ENCODE data around the gene GABRB1.

GABRB1 gene

DNA sequence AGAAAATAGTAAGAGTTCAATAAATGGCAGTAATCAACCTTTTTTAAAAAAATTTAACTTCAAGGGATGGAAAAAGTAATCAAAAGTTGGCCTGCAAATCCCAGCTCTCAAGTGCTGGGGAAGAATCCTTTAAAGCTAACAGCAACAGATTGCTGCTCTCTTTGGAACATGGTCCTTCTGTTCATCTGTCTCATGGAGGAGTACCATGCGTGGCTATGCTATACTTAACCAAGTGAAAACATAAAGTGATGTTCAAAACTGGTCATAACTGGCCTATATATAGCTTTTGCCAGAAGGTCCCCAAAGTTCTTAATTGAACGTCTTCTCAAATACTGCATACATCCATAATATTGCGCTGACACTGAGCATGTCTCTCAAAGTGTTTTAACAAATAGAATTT lies 154.4 kb downstream of the GABRB1 start:
- no peak overlapping the region for H3K4me3 ChIP-seq (ENCODE audit: low read length)
- H3K27me3 ChIP-seq (ENCODE audit: low read depth, low read length), result no peaks in the 10 kb centered on the region
- H3K9ac ChIP-seq (ENCODE audit: low read length), result no peak overlapping the region
- no peaks in the 10 kb centered on the region for H3K79me2 ChIP-seq (ENCODE audit: low read length)
- H3K4me1 ChIP-seq (ENCODE audit: low read length), result no peaks in the 10 kb centered on the region
- no peak for TF ChIP-seq EZH2phosphoT487 (IDR thresholded peaks at IDR 0.05; ENCODE audit: low read depth)
- TF ChIP-seq, protein P1, sequence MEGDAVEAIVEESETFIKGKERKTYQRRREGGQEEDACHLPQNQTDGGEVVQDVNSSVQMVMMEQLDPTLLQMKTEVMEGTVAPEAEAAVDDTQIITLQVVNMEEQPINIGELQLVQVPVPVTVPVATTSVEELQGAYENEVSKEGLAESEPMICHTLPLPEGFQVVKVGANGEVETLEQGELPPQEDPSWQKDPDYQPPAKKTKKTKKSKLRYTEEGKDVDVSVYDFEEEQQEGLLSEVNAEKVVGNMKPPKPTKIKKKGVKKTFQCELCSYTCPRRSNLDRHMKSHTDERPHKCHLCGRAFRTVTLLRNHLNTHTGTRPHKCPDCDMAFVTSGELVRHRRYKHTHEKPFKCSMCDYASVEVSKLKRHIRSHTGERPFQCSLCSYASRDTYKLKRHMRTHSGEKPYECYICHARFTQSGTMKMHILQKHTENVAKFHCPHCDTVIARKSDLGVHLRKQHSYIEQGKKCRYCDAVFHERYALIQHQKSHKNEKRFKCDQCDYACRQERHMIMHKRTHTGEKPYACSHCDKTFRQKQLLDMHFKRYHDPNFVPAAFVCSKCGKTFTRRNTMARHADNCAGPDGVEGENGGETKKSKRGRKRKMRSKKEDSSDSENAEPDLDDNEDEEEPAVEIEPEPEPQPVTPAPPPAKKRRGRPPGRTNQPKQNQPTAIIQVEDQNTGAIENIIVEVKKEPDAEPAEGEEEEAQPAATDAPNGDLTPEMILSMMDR (IDR thresholded peaks at IDR 0.05; ENCODE audit: low read depth, low read length), result no peak
- H3K4me2 ChIP-seq (ENCODE audit: low read length), result no peak overlapping the region
- no peaks in the 10 kb centered on the region for H4K20me1 ChIP-seq (ENCODE audit: insufficient read depth, low read length)
- no peak overlapping the region for H3K27ac ChIP-seq (ENCODE audit: low read length)
- H2AFZ ChIP-seq (ENCODE audit: low read depth, low read length), result no peak overlapping the region
- H3K9me3 ChIP-seq (ENCODE audit: insufficient read depth, low read length), result no peaks in the 10 kb centered on the region
- H3K36me3 ChIP-seq (replicated peaks; ENCODE audit: low read depth, low read length), result no peaks in the 10 kb centered on the region

DNA sequence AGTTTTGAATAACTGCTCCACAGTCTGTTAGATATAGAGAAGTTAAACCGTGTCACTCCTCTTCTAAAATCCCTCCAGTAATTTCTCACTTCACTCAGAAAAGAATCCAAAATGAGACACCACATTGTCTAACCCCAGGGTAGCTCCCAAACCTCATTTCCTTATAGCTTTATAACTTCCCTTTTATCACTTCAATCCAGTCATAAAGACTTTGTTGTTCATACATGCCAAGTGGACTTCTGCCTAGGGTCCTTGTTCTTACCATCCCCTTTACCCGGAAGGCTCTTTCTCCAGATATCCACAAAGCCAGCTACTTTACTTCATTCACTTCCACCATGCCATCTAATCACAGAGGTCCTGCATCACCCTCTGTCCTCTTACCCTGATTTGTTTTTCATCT lies 156.2 kb downstream of the GABRB1 start:
- Histone ChIP-seq H3K9me3 (ENCODE audit: insufficient read depth, low read length) (no peaks in the 10 kb centered on the region), H3K79me2 (ENCODE audit: low read length) (no peaks in the 10 kb centered on the region), H3K27ac (ENCODE audit: low read length) (no peak overlapping the region), H3K9ac (ENCODE audit: low read length) (no peak overlapping the region), H3K36me3 (replicated peaks; ENCODE audit: low read depth, low read length) (no peaks in the 10 kb centered on the region), H3K4me1 (ENCODE audit: low read length) (no peaks in the 10 kb centered on the region), H3K4me2 (ENCODE audit: low read length) (no peak overlapping the region), H2AFZ (ENCODE audit: low read depth, low read length) (no peak overlapping the region), H3K4me3 (ENCODE audit: low read length) (no peak overlapping the region), H4K20me1 (ENCODE audit: insufficient read depth, low read length) (no peaks in the 10 kb centered on the region), H3K27me3 (ENCODE audit: low read depth, low read length) (no peaks in the 10 kb centered on the region)
- TF ChIP-seq, protein P1 (IDR thresholded peaks at IDR 0.05; ENCODE audit: low read depth, low read length), result no peak
- TF ChIP-seq EZH2phosphoT487 (IDR thresholded peaks at IDR 0.05; ENCODE audit: low read depth), result no peak

DNA sequence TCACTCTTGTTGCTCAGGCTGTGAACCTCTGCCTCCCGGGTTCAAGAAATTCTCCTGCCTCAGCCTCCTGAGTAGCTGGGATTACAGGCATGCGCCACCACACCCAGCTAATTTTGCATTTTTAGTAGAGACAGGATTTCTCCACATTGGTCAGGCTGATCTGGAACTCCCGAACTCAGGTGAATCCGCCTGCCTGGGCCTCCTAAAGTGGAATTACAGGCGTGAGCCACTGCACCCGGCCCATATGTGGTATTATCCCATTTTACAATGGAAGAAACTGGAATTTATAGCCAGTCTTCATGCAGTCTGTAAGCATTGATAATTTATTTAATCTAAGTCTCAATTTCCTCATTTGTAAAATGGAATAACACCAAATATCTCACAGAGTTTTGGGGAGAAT lies 161.8 kb downstream of the GABRB1 start:
- no peak overlapping the region for H3K4me2 ChIP-seq (ENCODE audit: low read length)
- no peak for TF ChIP-seq EZH2phosphoT487 (IDR thresholded peaks at IDR 0.05; ENCODE audit: low read depth)
- TF ChIP-seq, protein P1 (IDR thresholded peaks at IDR 0.05; ENCODE audit: low read depth, low read length), result no peak
- no peaks in the 10 kb centered on the region for H3K9me3 ChIP-seq (ENCODE audit: insufficient read depth, low read length)
- no peaks in the 10 kb centered on the region for H3K36me3 ChIP-seq (replicated peaks; ENCODE audit: low read depth, low read length)
- H4K20me1 ChIP-seq (ENCODE audit: insufficient read depth, low read length), result no peaks in the 10 kb centered on the region
- no peaks in the 10 kb centered on the region for H3K27me3 ChIP-seq (ENCODE audit: low read depth, low read length)
- H3K79me2 ChIP-seq (ENCODE audit: low read length), result no peaks in the 10 kb centered on the region
- no peak overlapping the region for H3K4me3 ChIP-seq (ENCODE audit: low read length)
- H3K27ac ChIP-seq (ENCODE audit: low read length), result no peak overlapping the region
- no peaks in the 10 kb centered on the region for H3K4me1 ChIP-seq (ENCODE audit: low read length)
- no peak overlapping the region for H3K9ac ChIP-seq (ENCODE audit: low read length)
- H2AFZ ChIP-seq (ENCODE audit: low read depth, low read length), result no peak overlapping the region

DNA sequence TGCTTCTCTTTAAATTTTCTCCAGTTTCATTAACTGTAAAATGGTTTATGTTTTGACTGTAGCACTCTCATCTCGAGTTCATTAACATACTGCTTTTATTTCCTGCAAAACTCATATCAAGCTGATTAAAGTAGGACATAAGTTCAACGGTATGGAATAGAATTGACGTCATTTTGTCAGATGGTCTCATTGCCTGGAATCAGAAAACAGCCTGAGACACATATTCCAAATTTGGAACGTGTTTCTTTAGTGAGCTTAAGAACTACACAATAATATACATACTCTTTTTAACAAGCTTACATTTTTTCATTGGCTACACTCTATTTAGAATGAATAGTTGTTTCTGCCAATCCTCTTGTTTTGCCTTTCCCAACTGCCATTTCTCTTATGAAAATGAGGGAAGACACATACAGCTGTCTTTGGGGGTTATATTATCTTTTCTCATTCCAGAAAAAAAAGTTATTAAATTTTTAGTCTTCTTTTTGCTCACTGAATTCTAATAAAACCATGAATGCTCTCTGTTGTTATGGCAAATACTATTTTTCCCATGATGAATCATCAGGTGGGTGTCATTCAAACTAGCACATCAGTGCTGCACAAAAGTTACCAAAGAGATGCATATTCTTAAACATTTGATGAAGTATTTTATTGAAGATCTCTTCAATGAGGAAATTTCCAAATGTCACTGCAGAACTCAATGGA lies 162.8 kb downstream of the GABRB1 start:
- Histone ChIP-seq H2AFZ (ENCODE audit: low read depth, low read length) (no peak overlapping the region), H3K9me3 (ENCODE audit: insufficient read depth, low read length) (no peaks in the 10 kb centered on the region), H3K27me3 (ENCODE audit: low read depth, low read length) (no peaks in the 10 kb centered on the region), H3K36me3 (replicated peaks; ENCODE audit: low read depth, low read length) (no peaks in the 10 kb centered on the region), H3K4me3 (ENCODE audit: low read length) (no peak overlapping the region), H3K9ac (ENCODE audit: low read length) (no peak overlapping the region), H4K20me1 (ENCODE audit: insufficient read depth, low read length) (no peaks in the 10 kb centered on the region), H3K79me2 (ENCODE audit: low read length) (no peaks in the 10 kb centered on the region), H3K27ac (ENCODE audit: low read length) (no peak overlapping the region), H3K4me1 (ENCODE audit: low read length) (no peaks in the 10 kb centered on the region), H3K4me2 (ENCODE audit: low read length) (no peak overlapping the region)
- TF ChIP-seq, protein P1 (IDR thresholded peaks at IDR 0.05; ENCODE audit: low read depth, low read length), result no peak
- TF ChIP-seq EZH2phosphoT487 (IDR thresholded peaks at IDR 0.05; ENCODE audit: low read depth), result no peak
